HCT116 (cell line): ENCODE data around the gene CDH10. TPM values are rescaled to one million over a fixed set of nuclear protein-coding genes. Genes with fewer than 3 reads are reported as not detected.

ENCODE experiments used
- ATAC-seq: fragments of 200-7000 bp; cut with Tn5 transposase; 2 replicates; pipeline ENCODE4 v1.9.1; 2020; ENCODE audit warnings: mild to moderate bottlenecking, moderate library complexity
- BruUV-seq: library from RNA; stranded (reverse); fragments of 400-500 nt; replicated peaks from 2 replicates; lab custom pipeline; 2021; lab: Mats Ljungman, UMichigan
- CTCF ChIA-PET: fragments of 300-600 bp; sonication (Branson Sonifier 250); formaldehyde crosslinking; loops from one replicate; lab custom pipeline; 2021; ENCODE audit warnings: antibody characterized with exemption; lab: Charles Lee
- POLR2A ChIA-PET: fragments of 300-600, 350-600 bp; sonication (Branson Sonifier 250); formaldehyde crosslinking; loops from one replicate; lab custom pipeline; 2021; ENCODE audit warnings: antibody characterized with exemption; lab: Charles Lee
- RAD21 ChIA-PET, 2 experiments: fragments of 300-600 bp; sonication (Branson Sonifier 250); formaldehyde crosslinking; loops; one replicate each; lab custom pipeline; 2023; ENCODE audit warnings: low total read pairs in 2 of 2; ENCODE audit not compliant: uncharacterized antibody in 2 of 2, unreplicated experiment in 2 of 2, low non-redundant PET in 1 of 2; lab: Charles Lee
- DNase-seq: peaks from one replicate; pipeline ENCODE4 v3.0.0-alpha.2; 2010; ENCODE audit warnings: low read depth, low spot score
- H2AFZ ChIP-seq: fragments of 200-600 bp; shearing (Covaris generic), sonication (generic); 2 replicates; pipeline ENCODE4 v1.6.1; 2017; ENCODE audit warnings: low read depth, mixed run types, mixed read lengths, antibody characterized with exemption, low read length; ENCODE audit not compliant: poor library complexity, severe bottlenecking
- H3K27ac ChIP-seq: 2 replicates; pipeline ENCODE4 v1.5.1; 2012; ENCODE audit warnings: low read depth, low read length
- H3K27me3 ChIP-seq: fragments of 200-600 bp; sonication (generic); 2 replicates; pipeline ENCODE4 v1.6.1; 2016; ENCODE audit warnings: mixed run types, low read length, mixed read lengths; ENCODE audit not compliant: insufficient read depth
- H3K36me3 ChIP-seq, 2 experiments: fragments of 200-500 bp in 1 of 2; fragments of 200-600 bp in 1 of 2; sonication (Bioruptor generic) in 1 of 2; sonication (generic) in 1 of 2; 2 replicates each; pipeline versions ENCODE4 v1.5.1 to v1.6.1; 2014 to 2016; ENCODE audit warnings: low read length in 2 of 2, inconsistent platforms in 1 of 2, mixed read lengths in 1 of 2, mixed run types in 1 of 2; ENCODE audit not compliant: insufficient read depth in 2 of 2, control insufficient read depth in 1 of 2
- H3K4me1 ChIP-seq, 2 experiments: fragments of 200-600 bp in 1 of 2; sonication (generic) in 1 of 2; 2 replicates each; pipeline versions ENCODE4 v1.5.1 to v1.6.1; 2012 to 2017; ENCODE audit warnings: low read length in 2 of 2, inconsistent platforms in 1 of 2, mild to moderate bottlenecking in 1 of 2, mixed read lengths in 1 of 2, mixed run types in 1 of 2, moderate library complexity in 1 of 2; ENCODE audit not compliant: insufficient read depth in 2 of 2, control insufficient read depth in 1 of 2
- H3K4me2 ChIP-seq: fragments of 200-600 bp; sonication (generic); 2 replicates; pipeline ENCODE4 v1.6.1; 2017; ENCODE audit warnings: mixed run types, low read length, mixed read lengths
- H3K4me3 ChIP-seq, 2 experiments: fragments of 200-600 bp in 1 of 2; sonication (generic) in 1 of 2; replicated peaks in 1 of 2; 2 replicates each; pipeline ENCODE4 v1.5.1; 2011 to 2016; ENCODE audit warnings: low read length in 2 of 2, control low read depth in 1 of 2, low read depth in 1 of 2, mild to moderate bottlenecking in 1 of 2, mixed read lengths in 1 of 2, mixed run types in 1 of 2
- H3K79me2 ChIP-seq: fragments of 200-600 bp; sonication (generic); 2 replicates; pipeline ENCODE4 v1.6.1; 2017; ENCODE audit warnings: mild to moderate bottlenecking, mixed run types, low read length, moderate library complexity, mixed read lengths; ENCODE audit not compliant: insufficient read depth
- H3K9ac ChIP-seq: fragments of 200-600 bp; sonication (generic); 2 replicates; pipeline ENCODE4 v1.6.1; 2016; ENCODE audit warnings: low read length, mixed read lengths
- H3K9me2 ChIP-seq: fragments of 200-600 bp; sonication (generic), shearing (Covaris generic); 2 replicates; pipeline ENCODE4 v1.6.1; 2017; ENCODE audit warnings: mixed run types, mild to moderate bottlenecking, moderate library complexity; ENCODE audit not compliant: insufficient read depth
- H3K9me3 ChIP-seq, 2 experiments: fragments of 200-500 bp in 1 of 2; fragments of 200-600 bp in 1 of 2; sonication (Bioruptor generic) in 1 of 2; sonication (generic) in 1 of 2; 2 replicates each; pipeline ENCODE4 v1.6.1; 2014 to 2017; ENCODE audit warnings: low read length in 2 of 2, mixed read lengths in 2 of 2, inconsistent platforms in 1 of 2, low read depth in 1 of 2, mild to moderate bottlenecking in 1 of 2, mixed run types in 1 of 2, moderate library complexity in 1 of 2; ENCODE audit not compliant: control insufficient read depth in 1 of 2, insufficient read depth in 1 of 2
- H4K20me1 ChIP-seq: fragments of 200-600 bp; sonication (generic), shearing (Covaris generic); 2 replicates; pipeline ENCODE4 v1.6.1; 2017; ENCODE audit warnings: mixed run types, mild to moderate bottlenecking, moderate library complexity; ENCODE audit not compliant: insufficient read depth
- ATF3 ChIP-seq: IDR thresholded peaks from 2 replicates; pipeline ENCODE4 v1.6.1; 2012
- CBX3 ChIP-seq: IDR thresholded peaks from 2 replicates; pipeline ENCODE4 v1.6.1; 2012; ENCODE audit warnings: low read depth
- CTCF ChIP-seq, 3 experiments: fragments of 200-600 bp in 1 of 3; sonication (generic) in 1 of 3; IDR thresholded peaks in 2 of 3; conservative IDR thresholded peaks in 1 of 3; 2 replicates each; pipeline ENCODE4 v1.5.1; 2012 to 2017; ENCODE audit warnings: low read depth in 2 of 3, low read length in 2 of 3, antibody characterized with exemption in 1 of 3, borderline replicate concordance in 1 of 3, control low read depth in 1 of 3, mild to moderate bottlenecking in 1 of 3, mixed read lengths in 1 of 3, mixed run types in 1 of 3, moderate library complexity in 1 of 3; ENCODE audit not compliant: insufficient read depth in 1 of 3
- EGR1 ChIP-seq: IDR thresholded peaks from 2 replicates; pipeline ENCODE4 v1.6.1; 2012; ENCODE audit warnings: low read depth
- ELF1 ChIP-seq: IDR thresholded peaks from 2 replicates; pipeline ENCODE4 v1.6.1; 2012; ENCODE audit warnings: low read depth, borderline replicate concordance
- EZH2 ChIP-seq: fragments of 200-600 bp; sonication (generic); IDR thresholded peaks from 2 replicates; pipeline ENCODE4 v1.6.1; 2017; ENCODE audit warnings: antibody characterized with exemption, mixed run types
- EZH2phosphoT487 ChIP-seq: fragments of 200-600 bp; IDR thresholded peaks from 2 replicates; pipeline ENCODE4 v1.6.1; 2018; ENCODE audit warnings: antibody characterized with exemption, borderline replicate concordance
- FOSL1 ChIP-seq: IDR thresholded peaks from 2 replicates; pipeline ENCODE4 v1.6.1; 2012; ENCODE audit warnings: low read depth
- JUND ChIP-seq: IDR thresholded peaks from 2 replicates; pipeline ENCODE4 v1.6.1; 2012
- MAX ChIP-seq: IDR thresholded peaks from 2 replicates; pipeline ENCODE4 v1.6.1; 2012
- POLR2A ChIP-seq: IDR thresholded peaks from 2 replicates; pipeline ENCODE4 v1.7.0; 2011; ENCODE audit warnings: borderline replicate concordance; ENCODE audit not compliant: insufficient read depth, insufficient read length; ENCODE audit errors: extremely low read depth
- POLR2AphosphoS5 ChIP-seq: IDR thresholded peaks from 2 replicates; pipeline ENCODE4 v1.6.1; 2011; ENCODE audit warnings: mild to moderate bottlenecking, low read depth, low read length, moderate library complexity
- RAD21 ChIP-seq: IDR thresholded peaks from 2 replicates; pipeline ENCODE4 v1.6.1; 2012; ENCODE audit warnings: low read depth, mild to moderate bottlenecking
- SIN3A ChIP-seq: IDR thresholded peaks from 2 replicates; pipeline ENCODE4 v1.6.1; 2012; ENCODE audit warnings: low read depth
- SRF ChIP-seq: IDR thresholded peaks from 2 replicates; pipeline ENCODE4 v1.6.1; 2012; ENCODE audit warnings: low read depth
- YY1 ChIP-seq: IDR thresholded peaks from 2 replicates; pipeline ENCODE4 v1.6.1; 2011; ENCODE audit warnings: low read length, low read depth, moderate library complexity, mild to moderate bottlenecking; ENCODE audit not compliant: insufficient replicate concordance; ENCODE audit errors: extremely low read depth
- ZBTB33 ChIP-seq: IDR thresholded peaks from 2 replicates; pipeline ENCODE4 v1.6.1; 2011; ENCODE audit warnings: mild to moderate bottlenecking, low read length, moderate library complexity; ENCODE audit not compliant: insufficient replicate concordance; ENCODE audit errors: extremely low read depth
- ZFX ChIP-seq: fragments of 450-650 bp; IDR thresholded peaks from 2 replicates; pipeline ENCODE4 v1.6.1; 2017
- ZNF274 ChIP-seq: fragments of 200-500 bp; sonication (Bioruptor generic); IDR thresholded peaks from 2 replicates; pipeline ENCODE4 v1.6.1; 2014; ENCODE audit warnings: mild to moderate bottlenecking, low read depth, low read length, inconsistent platforms
- intact Hi-C: fragments of 100-400 bp; cut with micrococcal nuclease; formaldehyde crosslinking; loops from 2 replicates; pipeline ENCODE4 v1.10.0; 2022
- total RNA-seq: library from RNA; stranded (reverse); gene quantifications from one replicate; pipeline ENCODE4 v1.2.1, GENCODE V29; 2021; ENCODE audit not compliant: unreplicated experiment

The CDH10 gene
- total RNA-seq, 1 experiment from 2014 or later = not detected

GRCh38 chr5:24598956-24599355 is 45.8 kb downstream of the CDH10 start:
- Histone ChIP-seq H2AFZ (no peak overlapping the region), H3K9ac (no peak overlapping the region), H3K9me3 (peaks cover 12 to 36% of the 10 kb centered on the region in 2 experiments; a peak in 2 of 4 replicates), H4K20me1 (no peaks in the 10 kb centered on the region), H3K27ac (no peak overlapping the region), H3K9me2 (no peaks in the 10 kb centered on the region), H3K4me2 (no peak overlapping the region), H3K36me3 (no peaks in the 10 kb centered on the region), H3K4me3 (no peak overlapping the region), H3K79me2 (no peaks in the 10 kb centered on the region), H3K4me1 (no peaks in the 10 kb centered on the region), H3K27me3 (no peaks in the 10 kb centered on the region)
- RAD21 ChIA-PET = no interaction called here
- CTCF ChIA-PET = no interaction called here
- ATAC-seq (no peak), DNase-seq (no peak)
- intact Hi-C loops = no loop called here
- no TSS peak for BruUV-seq
- TF ChIP-seq EZH2phosphoT487 = no peak
- no peak for TF ChIP-seq SIN3A
- no peak for TF ChIP-seq POLR2AphosphoS5
- no peak for TF ChIP-seq MAX
- no peak for TF ChIP-seq SRF
- TF ChIP-seq POLR2A = no peak
- no peak for TF ChIP-seq EGR1
- TF ChIP-seq YY1 = no peak
- no peak for TF ChIP-seq JUND
- TF ChIP-seq ELF1 = no peak
- TF ChIP-seq CBX3 = no peak
- TF ChIP-seq ZNF274 = no peak
- TF ChIP-seq FOSL1 = no peak
- no peak for TF ChIP-seq RAD21
- TF ChIP-seq CTCF (IDR thresholded peaks at IDR 0.05 in 2 of 3, conservative IDR thresholded peaks at IDR 0.05 in 1 of 3; ENCODE audit: borderline replicate concordance in 1 of 3, insufficient read depth in 1 of 3, low read depth in 2 of 3, low read length in 2 of 3) = no peak
- TF ChIP-seq EZH2 = no peak
- TF ChIP-seq ATF3 = no peak
- TF ChIP-seq ZFX = no peak
- TF ChIP-seq ZBTB33 = no peak
- POLR2A ChIA-PET = no interaction called here
